GM19238 (cell line): Measurements from ENCODE around the gene LAMA5.

ENCODE experiments used
- DNase-seq: peaks from one replicate; pipeline ENCODE4 v3.0.0; 2011; ENCODE audit warnings: low spot score; ENCODE audit not compliant: insufficient read length

Gene LAMA5

GRCh38 chr20:62330576-62331317 is 36.4 kb downstream of the LAMA5 start:
- DNase-seq, result no peak

- no peak for DNase-seq
Measured at GRCh38 chr20:62329389-62330377, 37.4 kb downstream of the LAMA5 start.

GRCh38 chr20:62328684-62329388 is 38.3 kb downstream of the LAMA5 start:
- no peak for DNase-seq

GRCh38 chr20:62327726-62328495 is 39.2 kb downstream of the LAMA5 start:
- no peak for DNase-seq

- DNase-seq, result no peak
Measured at GRCh38 chr20:62326959-62327725, 40.0 kb downstream of the LAMA5 start.

GRCh38 chr20:62326559-62326958 is 40.6 kb downstream of the LAMA5 start:
- no peak for DNase-seq

- no peak for DNase-seq
Measured at GRCh38 chr20:62325172-62325905, 41.8 kb downstream of the LAMA5 start.

- DNase-seq, result no peak
Measured at GRCh38 chr20:62323980-62324906, 42.9 kb downstream of the LAMA5 start.

GRCh38 chr20:62323146-62323979 is 43.7 kb downstream of the LAMA5 start:
- no peak for DNase-seq

- DNase-seq, result no peak
Measured at GRCh38 chr20:62322492-62323041, 44.5 kb downstream of the LAMA5 start.

GRCh38 chr20:62321975-62322374 is 45.1 kb downstream of the LAMA5 start:
- no peak for DNase-seq

GRCh38 chr20:62321521-62321948 is 45.6 kb downstream of the LAMA5 start:
- DNase-seq, result no peak

- no peak for DNase-seq
Measured at GRCh38 chr20:62320581-62321354, 46.3 kb downstream of the LAMA5 start.

GRCh38 chr20:62319346-62319909 is 47.7 kb downstream of the LAMA5 start:
- no peak for DNase-seq

- no peak for DNase-seq
Measured at GRCh38 chr20:62318400-62319345, 48.4 kb downstream of the LAMA5 start.
